K562 (cell line): ENCODE data around the gene TENM3.

Experiments
- EGR1 ChIP-seq: fragments of 450-650 bp; conservative IDR thresholded peaks from 2 replicates; pipeline ENCODE4 v1.6.1; 2017; ENCODE audit warnings: mild to moderate bottlenecking
- HNRNPH1 ChIP-seq: fragments of 200-400 bp; formaldehyde crosslinking; optimal IDR thresholded peaks from 2 replicates; pipeline ENCODE3; 2017; ENCODE audit warnings: low read depth, mild to moderate bottlenecking, low read length, moderate library complexity
- TF ChIP-seq, protein P1 (sequence below), 3 experiments: IDR thresholded peaks in 2 of 3; conservative IDR thresholded peaks in 1 of 3; 2 replicates each; pipeline ENCODE4 v1.5.1; 2011 to 2012; ENCODE audit warnings: low read length in 3 of 3, mild to moderate bottlenecking in 3 of 3, control low read depth in 2 of 3, improper control_type of control experiment in 1 of 3, inconsistent platforms in 1 of 3, low read depth in 1 of 3, mixed read lengths in 1 of 3, moderate library complexity in 1 of 3; ENCODE audit not compliant: insufficient read depth in 2 of 3
- TF ChIP-seq, protein P2 (sequence below): fragments of 450-650 bp; formaldehyde crosslinking; IDR thresholded peaks from 2 replicates; pipeline ENCODE4 v1.4.0; 2022; ENCODE audit warnings: missing genetic modification characterization

DNA sequence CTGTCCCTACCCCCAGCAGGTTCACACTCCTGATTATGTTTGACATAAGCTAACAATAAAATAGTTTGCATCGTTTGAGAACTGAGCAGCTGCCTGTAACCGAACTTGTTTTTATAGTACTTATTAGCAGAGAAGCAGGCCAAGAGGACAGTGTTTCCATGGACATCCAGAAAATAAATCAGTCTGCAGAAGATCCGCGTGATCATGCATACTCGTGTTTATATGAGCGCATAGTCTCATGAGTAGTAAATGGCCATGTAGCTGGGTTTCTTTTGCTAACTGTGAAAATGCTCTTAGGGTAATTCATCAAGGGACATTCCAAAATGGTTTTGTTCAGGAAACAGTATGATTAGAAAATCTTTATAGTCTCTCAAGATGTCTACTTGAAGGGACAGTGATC lies 384.8 kb downstream of the TENM3 start:
- TF ChIP-seq, protein P1, sequence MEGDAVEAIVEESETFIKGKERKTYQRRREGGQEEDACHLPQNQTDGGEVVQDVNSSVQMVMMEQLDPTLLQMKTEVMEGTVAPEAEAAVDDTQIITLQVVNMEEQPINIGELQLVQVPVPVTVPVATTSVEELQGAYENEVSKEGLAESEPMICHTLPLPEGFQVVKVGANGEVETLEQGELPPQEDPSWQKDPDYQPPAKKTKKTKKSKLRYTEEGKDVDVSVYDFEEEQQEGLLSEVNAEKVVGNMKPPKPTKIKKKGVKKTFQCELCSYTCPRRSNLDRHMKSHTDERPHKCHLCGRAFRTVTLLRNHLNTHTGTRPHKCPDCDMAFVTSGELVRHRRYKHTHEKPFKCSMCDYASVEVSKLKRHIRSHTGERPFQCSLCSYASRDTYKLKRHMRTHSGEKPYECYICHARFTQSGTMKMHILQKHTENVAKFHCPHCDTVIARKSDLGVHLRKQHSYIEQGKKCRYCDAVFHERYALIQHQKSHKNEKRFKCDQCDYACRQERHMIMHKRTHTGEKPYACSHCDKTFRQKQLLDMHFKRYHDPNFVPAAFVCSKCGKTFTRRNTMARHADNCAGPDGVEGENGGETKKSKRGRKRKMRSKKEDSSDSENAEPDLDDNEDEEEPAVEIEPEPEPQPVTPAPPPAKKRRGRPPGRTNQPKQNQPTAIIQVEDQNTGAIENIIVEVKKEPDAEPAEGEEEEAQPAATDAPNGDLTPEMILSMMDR (IDR thresholded peaks at IDR 0.05 in 2 of 3, conservative IDR thresholded peaks at IDR 0.05 in 1 of 3; ENCODE audit: insufficient read depth in 2 of 3, low read depth in 1 of 3, low read length in 3 of 3), result no peak
- TF ChIP-seq EGR1 (no peak), HNRNPH1 (no peak)
- TF ChIP-seq, protein P2, sequence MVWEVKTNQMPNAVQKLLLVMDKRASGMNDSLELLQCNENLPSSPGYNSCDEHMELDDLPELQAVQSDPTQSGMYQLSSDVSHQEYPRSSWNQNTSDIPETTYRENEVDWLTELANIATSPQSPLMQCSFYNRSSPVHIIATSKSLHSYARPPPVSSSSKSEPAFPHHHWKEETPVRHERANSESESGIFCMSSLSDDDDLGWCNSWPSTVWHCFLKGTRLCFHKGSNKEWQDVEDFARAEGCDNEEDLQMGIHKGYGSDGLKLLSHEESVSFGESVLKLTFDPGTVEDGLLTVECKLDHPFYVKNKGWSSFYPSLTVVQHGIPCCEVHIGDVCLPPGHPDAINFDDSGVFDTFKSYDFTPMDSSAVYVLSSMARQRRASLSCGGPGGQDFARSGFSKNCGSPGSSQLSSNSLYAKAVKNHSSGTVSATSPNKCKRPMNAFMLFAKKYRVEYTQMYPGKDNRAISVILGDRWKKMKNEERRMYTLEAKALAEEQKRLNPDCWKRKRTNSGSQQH (CRISPR knock-in tag), result no peak
